ENCODE results near the gene C9orf50.

C9orf50 gene

DNA sequence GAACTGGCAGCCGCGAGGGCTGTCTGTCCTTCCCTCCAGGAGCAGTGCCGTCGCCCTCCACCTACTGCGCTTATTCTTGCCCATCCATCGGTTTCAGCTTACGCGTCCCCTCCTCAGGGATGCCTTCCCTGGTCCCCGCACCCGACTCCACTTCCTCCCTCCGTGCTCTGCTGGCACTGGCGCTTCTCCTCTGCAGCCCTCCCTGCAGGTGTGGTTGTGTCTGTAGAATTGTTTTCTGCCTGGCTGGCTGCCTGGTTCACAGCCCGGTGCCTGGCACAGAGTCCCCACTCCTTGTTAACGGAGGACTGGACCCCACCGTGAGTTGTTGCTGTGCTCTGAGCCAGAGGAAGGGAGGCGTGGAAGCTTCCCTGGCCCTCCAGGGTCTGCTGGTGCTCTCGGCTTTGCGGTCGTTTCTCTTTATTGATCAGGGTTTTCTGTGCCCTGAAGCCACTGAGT, 10.8 kb upstream of the C9orf50 start:
- FAIRE-seq: no peak

DNA sequence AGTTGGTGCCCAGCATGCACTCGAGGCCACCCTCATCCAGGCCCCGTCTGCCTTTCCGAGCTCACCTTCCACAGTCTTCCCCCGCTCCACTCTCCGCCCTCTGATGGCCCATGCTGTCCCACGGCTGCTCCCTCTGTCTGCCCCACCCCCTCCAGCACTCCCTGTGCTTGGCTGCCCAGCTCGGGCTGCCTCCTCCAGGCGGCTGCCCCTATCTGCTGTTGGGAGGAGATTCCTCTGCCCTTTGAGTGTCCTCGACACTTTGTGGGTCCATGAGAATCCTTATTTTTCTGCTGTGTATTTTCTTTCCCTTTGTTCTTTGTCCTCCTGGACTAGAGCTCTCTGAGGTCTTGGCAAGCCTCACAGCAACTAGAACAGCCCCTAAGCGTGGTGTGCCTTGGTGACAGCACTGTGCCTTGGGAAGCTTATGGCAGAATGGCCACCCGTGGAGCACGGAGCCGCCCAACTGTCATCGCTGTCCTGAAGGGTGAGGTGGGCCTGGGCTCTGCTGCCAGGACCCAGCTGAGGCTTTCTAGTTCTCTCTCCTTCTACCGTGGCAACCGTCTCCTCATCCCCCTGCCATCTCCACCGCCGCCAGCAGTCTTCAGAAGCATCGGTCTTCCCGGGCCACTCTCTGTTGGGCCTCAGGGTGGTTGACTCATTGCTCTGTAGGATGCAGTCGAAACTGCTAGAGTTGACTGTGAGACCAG, 10.2 kb upstream of the C9orf50 start:
- no peak for FAIRE-seq
- DNase-seq (ENCODE audit: low spot score): no peak

More for the DNA sequence above, 10.8 kb upstream of the C9orf50 start:
- no peak for DNase-seq (ENCODE audit: low spot score)

GRCh38 chr9:129629251-129629820, 8.4 kb upstream of the C9orf50 start:
- no peak for DNase-seq (ENCODE audit: low spot score)
- FAIRE-seq: no peak

GRCh38 chr9:129628709-129629108, 7.8 kb upstream of the C9orf50 start:
- FAIRE-seq: no peak
- no peak for DNase-seq (ENCODE audit: low spot score)

DNA sequence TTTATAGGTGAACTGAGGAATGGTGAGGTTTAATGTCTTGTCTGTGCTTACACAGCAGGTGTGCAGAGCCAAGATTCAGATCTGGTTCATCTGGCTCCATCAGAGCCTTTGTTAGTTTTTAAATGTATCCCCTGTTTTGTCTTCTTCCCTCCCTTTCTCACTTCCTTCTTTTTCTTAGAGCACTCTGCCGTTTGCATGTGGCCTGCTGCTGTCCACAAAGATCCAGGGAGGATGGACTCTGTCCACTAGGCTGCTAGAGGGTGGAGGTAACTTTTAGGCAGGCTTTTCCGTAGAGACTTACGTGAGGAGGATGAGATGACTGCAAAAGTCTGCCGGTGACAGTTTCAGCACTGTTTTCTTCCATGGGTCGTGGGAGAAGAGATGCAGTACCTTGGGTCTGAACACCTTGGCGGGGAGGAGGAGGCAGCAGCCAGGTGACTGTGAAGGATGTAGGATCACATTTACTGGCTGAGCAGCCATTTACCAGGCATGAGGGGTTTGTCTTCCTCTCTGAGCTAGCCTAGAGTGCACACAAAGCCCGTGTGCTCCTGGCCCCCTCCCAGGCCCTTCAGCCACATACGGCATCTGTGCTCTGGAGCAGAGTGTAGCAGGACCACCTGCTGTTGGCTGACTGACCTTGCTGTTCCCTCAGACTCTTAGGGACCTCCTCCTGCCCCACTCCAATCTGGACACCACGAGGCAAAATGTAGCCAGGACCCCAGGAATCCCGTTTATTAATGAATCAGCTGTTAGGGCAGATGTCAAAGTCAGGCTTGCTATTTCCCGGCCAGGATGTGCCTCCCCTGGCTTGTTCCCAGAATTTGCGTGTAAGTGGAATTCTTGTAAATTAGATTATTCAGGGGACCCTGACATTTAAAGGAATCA, 6.9 kb upstream of the C9orf50 start:
- FAIRE-seq (no peak), DNase-seq (ENCODE audit: low spot score) (no peak)

GRCh38 chr9:129626625-129627284, 5.9 kb upstream of the C9orf50 start:
- DNase-seq (ENCODE audit: low spot score) (no peak), FAIRE-seq (no peak)

DNA sequence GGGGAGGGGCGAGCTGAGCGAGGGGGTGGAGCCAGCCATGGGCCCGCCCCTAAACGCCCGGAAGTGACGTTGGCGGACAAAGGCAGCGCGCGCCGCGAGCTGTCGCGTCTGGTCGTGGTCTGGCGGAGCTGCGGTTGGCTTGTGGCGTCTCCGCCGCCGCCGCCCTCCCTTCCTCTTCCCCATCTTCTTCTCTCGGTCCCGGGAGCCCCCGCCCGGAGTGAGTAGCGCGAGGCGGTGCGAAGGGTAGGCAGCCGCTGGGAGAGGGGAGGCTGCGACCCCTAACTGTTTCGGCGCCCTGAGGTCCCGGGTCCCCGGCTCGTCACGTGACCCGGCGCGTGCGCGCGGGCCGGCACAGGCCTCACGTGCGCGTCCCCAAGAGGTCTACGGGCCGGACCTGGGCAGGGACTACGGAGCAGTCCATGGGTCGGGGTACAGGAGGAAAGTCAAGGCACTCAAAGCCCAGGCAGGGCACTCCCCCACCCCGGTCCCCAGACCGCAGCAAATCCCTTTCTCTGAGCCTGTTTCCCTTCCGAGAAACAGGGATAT, 5.3 kb upstream of the C9orf50 start, which contains the start of gene NTMT1:
Gene NTMT1 (plus strand): TSS at position 85 of the 546 bp plus-strand sequence. CDS start 6,541 bp downstream, outside the sequence.
- FAIRE-seq (no peak), DNase-seq (ENCODE audit: low spot score) (peak; percentile 90)

DNA sequence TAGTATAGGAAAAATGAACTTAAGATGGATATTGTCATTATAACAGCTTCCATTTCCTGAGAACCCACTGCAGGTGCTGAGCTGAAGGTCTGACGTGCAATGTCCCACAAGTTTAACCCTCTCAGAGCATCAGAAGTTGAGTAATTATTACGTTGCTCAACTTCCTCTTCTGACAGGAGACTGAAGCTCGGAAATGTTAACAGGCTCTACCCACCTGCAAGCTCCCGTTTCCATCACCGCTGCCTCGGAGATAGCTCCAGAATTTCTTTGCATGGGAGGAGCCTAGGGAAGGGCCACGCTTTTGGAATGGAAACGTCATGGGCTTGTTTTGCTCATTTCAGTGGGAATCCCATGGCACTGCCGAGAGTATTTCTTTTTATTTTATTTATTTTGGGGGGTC, 4.0 kb upstream of the C9orf50 start:
- FAIRE-seq: no peak
- no peak for DNase-seq (ENCODE audit: low spot score)

DNA sequence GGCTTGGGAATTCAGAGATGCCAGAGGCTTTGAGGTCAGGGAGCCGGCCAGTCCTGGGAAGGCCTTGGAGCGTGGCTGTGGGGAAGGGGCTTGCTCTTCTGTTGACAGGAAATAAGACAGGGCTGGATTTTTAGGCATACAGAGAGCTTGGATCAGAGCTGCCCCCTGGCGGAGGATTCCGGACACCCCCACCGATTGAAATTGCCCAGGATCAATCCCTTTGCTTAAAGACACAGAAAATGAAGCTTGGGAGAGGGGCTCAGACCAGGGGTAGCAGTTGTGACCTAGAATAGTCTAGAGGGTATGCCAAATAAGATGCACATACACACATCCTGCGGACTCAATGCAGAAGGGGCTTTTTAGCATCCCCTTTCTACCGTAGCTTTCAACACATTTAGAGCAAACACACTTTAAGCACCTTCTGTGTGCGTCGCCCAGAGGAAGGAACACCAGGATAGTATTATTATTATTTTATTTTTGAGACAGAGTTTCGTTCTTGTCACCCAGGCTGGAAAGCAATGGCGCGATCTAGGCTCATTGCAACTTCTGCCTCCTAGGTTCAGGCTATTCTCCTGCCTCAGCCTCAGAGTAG, 3.4 kb upstream of the C9orf50 start:
- DNase-seq (ENCODE audit: low spot score) (peak; percentile 71), FAIRE-seq (no peak)

GRCh38 chr9:129623331-129623730, 2.4 kb upstream of the C9orf50 start:
- FAIRE-seq (no peak), DNase-seq (ENCODE audit: low spot score) (no peak)

- FAIRE-seq (no peak), DNase-seq (ENCODE audit: low spot score) (peak; percentile 62)
These were observed 873 bp downstream of the C9orf50 start for GRCh38 chr9:129619787-129620668.

DNA sequence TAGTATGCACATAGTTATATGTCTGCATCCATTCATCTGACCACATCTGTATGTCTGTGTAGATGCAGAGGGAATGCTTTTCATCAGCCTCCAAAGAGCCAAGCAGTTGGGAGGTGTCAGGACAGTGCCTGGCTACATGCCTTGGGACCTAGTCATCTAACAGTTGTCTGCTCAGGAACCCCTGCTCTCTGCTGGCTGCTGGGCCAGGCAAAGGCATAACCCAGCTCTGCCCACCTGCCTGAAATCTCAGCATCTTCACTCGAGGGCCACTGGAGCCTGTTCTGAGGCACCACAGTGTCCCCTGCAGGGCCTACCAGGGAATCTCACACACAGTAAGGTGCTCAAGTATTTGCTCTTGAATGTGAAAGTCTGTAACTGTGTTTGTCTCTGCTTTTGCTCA, 3.7 kb downstream of the C9orf50 start:
- DNase-seq (ENCODE audit: low spot score) (peak; percentile 68), FAIRE-seq (no peak)

DNA sequence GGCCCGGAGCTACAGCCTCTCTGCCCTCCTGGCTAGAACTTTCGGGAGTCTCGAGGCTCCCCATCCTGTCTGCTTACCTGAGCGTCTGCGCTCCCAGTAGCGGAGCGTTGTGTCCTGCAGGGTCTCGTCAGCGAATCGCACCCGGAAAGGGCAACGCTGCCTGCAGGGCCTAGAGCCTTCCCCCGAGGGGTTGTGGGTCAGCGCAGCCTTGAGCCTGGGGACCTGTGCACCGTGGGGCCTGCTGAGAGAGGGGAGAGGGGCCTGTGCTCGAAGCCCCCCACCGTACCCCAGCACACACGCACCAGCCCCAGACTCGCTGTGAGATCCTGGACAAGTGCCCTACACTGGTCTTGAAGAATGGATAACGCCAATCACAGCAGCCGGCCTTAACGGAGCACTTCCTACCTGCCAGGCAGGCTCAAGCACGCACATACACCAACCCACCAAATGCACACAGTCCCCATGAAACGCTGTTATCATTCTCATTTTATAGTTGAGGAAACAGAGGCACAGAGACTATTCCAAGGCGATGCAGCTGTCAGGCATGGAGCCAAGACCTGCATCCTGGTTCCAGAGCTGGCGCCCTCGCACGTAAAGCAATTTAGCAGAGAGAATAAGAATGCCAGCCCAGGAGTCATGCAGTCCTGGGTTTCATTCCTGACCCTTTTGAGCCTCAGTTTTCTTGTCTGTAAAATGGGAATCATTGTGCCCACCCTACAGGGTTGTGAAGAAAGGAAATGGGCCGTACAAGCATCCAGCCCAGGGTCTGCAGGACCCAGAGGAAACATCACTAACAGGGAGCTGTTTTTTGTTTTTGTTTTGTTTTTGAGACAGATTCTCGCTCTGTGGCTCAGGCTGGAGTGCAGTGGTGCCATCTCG, 5.3 kb downstream of the C9orf50 start:
- DNase-seq (ENCODE audit: low spot score) (no peak), FAIRE-seq (no peak)

- DNase-seq (ENCODE audit: low spot score): no peak
- no peak for FAIRE-seq
These were observed 6.0 kb downstream of the C9orf50 start for GRCh38 chr9:129614932-129615331.

- DNase-seq (ENCODE audit: low spot score) (no peak), FAIRE-seq (no peak)
These were observed 7.3 kb downstream of the C9orf50 start for GRCh38 chr9:129613520-129614175.

DNA sequence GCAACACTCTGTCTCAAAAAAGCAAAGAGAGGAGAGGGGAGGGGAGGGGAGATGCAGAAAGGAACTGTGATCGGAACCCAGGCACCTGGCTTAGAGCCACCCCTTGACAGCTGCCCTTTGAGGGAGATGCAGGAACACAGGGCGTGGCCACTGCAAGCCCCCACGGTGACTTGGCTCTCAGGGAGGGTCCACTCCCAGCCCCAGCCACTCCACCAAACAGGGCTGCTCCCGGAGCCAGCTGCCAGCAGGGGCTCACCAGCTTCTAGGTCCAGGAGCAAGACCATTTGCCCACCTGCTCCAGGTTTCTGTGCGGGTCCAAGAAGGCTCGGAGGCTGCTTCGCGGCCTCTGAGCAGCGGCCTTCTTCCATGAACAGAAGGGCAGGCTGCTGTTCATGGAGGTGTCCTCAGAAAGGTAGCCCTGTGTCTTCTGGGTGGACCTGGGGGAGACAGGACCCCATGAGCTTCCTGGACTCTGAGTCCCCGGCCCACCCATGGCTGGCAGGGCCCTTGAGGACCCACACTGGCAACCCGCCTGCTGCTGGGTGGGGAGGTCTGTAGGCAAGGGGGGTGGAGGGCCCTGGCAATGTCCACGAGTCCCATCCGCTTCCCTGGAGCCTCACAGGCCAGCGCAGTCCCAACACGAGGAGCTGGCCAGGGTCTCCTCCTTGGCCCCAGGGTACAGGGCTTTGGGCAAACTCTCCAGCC, 7.9 kb downstream of the C9orf50 start:
- DNase-seq (ENCODE audit: low spot score) (no peak), FAIRE-seq (no peak)

DNA sequence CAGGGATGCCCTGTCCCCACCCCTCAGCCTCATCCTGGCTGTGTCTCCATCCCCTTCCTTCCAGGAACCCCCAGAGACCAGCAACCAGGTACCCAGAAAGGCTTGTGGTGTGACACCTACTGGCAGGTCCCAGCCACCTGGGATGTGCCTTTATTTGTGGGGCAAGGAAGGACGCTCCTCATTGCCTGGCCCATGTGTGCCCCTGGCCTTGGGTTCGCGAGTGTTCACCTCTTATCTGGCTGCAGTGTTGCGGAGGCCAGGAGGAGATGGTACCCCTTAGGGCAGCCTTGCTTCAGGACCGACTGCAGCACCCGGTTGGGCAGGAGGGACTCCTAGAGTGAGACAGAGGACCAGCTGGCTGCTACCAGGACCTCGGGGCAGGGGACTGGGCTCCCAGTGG, 8.8 kb downstream of the C9orf50 start:
- no peak for DNase-seq (ENCODE audit: low spot score)

More for the DNA sequence above, 8.8 kb downstream of the C9orf50 start:
- FAIRE-seq: peak; percentile 40
